Measurements from ENCODE around the gene OLFML2B. TPM values are rescaled to one million over a fixed set of nuclear protein-coding genes. Genes with fewer than 3 reads are reported as not detected.
A peak's percentile ranks its signal among the peaks of the same experiment; 100 is the strongest.

Gene OLFML2B
- total and polyA plus RNA-seq, 12 donors = 5.5 to 24.4 (median 15.7) TPM

GRCh38 chr1:162028726-162029125 is 5.1 kb upstream of the OLFML2B start:
- no peaks in the 10 kb centered on the region for H3K27me3 ChIP-seq
- no peak overlapping the region for H3K4me3 ChIP-seq
- WGBS, 4 donors = 57 to 76% (median 66%) methylated on average over 4 to 6 of the region's 6 CpGs
- intact Hi-C loops (cut with DNase I) = no loop called here
- no peak overlapping the region for H3K27ac ChIP-seq
- peak in 2 of 7 donors; percentile 32 to 35 for DNase-seq
- no peaks in the 10 kb centered on the region for H3K9me3 ChIP-seq (replicated peaks in 1 of 3)
- no peaks in the 10 kb centered on the region for H3K36me3 ChIP-seq (replicated peaks in 1 of 2)
- no peak for TF ChIP-seq POLR2A (IDR thresholded peaks at IDR 0.05)
- TF ChIP-seq, protein P1, sequence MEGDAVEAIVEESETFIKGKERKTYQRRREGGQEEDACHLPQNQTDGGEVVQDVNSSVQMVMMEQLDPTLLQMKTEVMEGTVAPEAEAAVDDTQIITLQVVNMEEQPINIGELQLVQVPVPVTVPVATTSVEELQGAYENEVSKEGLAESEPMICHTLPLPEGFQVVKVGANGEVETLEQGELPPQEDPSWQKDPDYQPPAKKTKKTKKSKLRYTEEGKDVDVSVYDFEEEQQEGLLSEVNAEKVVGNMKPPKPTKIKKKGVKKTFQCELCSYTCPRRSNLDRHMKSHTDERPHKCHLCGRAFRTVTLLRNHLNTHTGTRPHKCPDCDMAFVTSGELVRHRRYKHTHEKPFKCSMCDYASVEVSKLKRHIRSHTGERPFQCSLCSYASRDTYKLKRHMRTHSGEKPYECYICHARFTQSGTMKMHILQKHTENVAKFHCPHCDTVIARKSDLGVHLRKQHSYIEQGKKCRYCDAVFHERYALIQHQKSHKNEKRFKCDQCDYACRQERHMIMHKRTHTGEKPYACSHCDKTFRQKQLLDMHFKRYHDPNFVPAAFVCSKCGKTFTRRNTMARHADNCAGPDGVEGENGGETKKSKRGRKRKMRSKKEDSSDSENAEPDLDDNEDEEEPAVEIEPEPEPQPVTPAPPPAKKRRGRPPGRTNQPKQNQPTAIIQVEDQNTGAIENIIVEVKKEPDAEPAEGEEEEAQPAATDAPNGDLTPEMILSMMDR (IDR thresholded peaks at IDR 0.05) = no peak
- H3K4me1 ChIP-seq (replicated peaks in 1 of 2) = no peaks in the 10 kb centered on the region

- Histone ChIP-seq H3K4me1 (replicated peaks in 1 of 2) (no peaks in the 10 kb centered on the region), H3K4me3 (no peak overlapping the region), H3K27me3 (no peaks in the 10 kb centered on the region), H3K36me3 (replicated peaks in 1 of 2) (no peaks in the 10 kb centered on the region), H3K27ac (no peak overlapping the region), H3K9me3 (replicated peaks in 1 of 3) (no peaks in the 10 kb centered on the region)
- no peak for TF ChIP-seq POLR2A (IDR thresholded peaks at IDR 0.05)
- TF ChIP-seq, protein P1 (IDR thresholded peaks at IDR 0.05) = no peak
- intact Hi-C loops (cut with DNase I) = no loop called here
- WGBS, 4 donors = 54 to 66% (median 60%) methylated on average over 2 of the region's 2 CpGs
- no peak for DNase-seq
Measured at GRCh38 chr1:162026881-162027280, 3.2 kb upstream of the OLFML2B start.

DNA sequence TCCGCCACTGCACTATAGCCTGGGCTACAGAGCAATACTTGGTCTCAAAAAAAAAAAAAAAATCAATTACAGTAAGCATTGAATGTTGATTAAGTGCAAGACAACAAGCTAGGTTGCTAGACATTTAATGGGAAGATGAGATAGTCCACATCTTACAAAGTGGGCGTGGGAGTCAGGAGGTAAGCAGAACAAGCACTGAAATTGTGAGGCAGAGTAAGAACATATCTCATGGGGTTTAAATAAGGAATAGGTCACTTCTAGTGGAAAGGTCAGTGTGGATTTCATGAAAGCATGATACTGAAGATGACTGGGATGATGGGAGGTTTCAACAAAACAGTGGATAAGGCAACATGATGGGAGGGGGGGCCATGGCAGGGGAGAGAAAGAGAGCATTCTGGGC is 1.9 kb upstream of the OLFML2B start:
- no peak overlapping the region for H3K27ac ChIP-seq
- TF ChIP-seq, protein P1 (IDR thresholded peaks at IDR 0.05) = no peak
- TF ChIP-seq POLR2A (IDR thresholded peaks at IDR 0.05) = no peak
- DNase-seq = no peak
- intact Hi-C loops (cut with DNase I) = no loop called here
- 78 to 94% (median 86%) methylated on average over 2 of the region's 2 CpGs for WGBS, 4 donors
- no peaks in the 10 kb centered on the region for H3K27me3 ChIP-seq
- no peaks in the 10 kb centered on the region for H3K36me3 ChIP-seq (replicated peaks in 1 of 2)
- no peak overlapping the region for H3K4me3 ChIP-seq
- H3K9me3 ChIP-seq (replicated peaks in 1 of 3) = no peaks in the 10 kb centered on the region
- no peaks in the 10 kb centered on the region for H3K4me1 ChIP-seq (replicated peaks in 1 of 2)

- DNase-seq = no peak
- peak overlapping the region in 3 of 5 donors; percentile 39 to 77 (median 65) for H3K27ac ChIP-seq
- intact Hi-C loops (cut with DNase I) = no loop called here
- H3K27me3 ChIP-seq = no peaks in the 10 kb centered on the region
- no peaks in the 10 kb centered on the region for H3K9me3 ChIP-seq (replicated peaks in 1 of 3)
- peaks cover 0 to 6% of the 10 kb centered on the region in 2 donors for H3K4me1 ChIP-seq (replicated peaks in 1 of 2)
- peak overlapping the region in 2 of 4 donors; percentile 66 to 67 for H3K4me3 ChIP-seq
- TF ChIP-seq, protein P1 (IDR thresholded peaks at IDR 0.05) = no peak
- no peak for TF ChIP-seq POLR2A (IDR thresholded peaks at IDR 0.05)
- 25 to 41% (median 36%) methylated on average over 16 to 20 of the region's 20 CpGs for WGBS, 4 donors
- H3K36me3 ChIP-seq (replicated peaks in 1 of 2) = no peaks in the 10 kb centered on the region
Measured at GRCh38 chr1:162023181-162023546, 505 bp downstream of the OLFML2B start.
